Testis (tissue), 2 donors: Measurements from ENCODE around the gene ERP27.

ENCODE experiments used
- CTCF ChIP-seq, 3 experiments: fragments of 450-650 bp in 2 of 3; fragments of 200-600 bp in 1 of 3; sonication (generic) in 1 of 3; IDR thresholded peaks; one replicate each; pipeline ENCODE4 v1.5.1; 2016 to 2019; ENCODE audit warnings: antibody characterized with exemption in 3 of 3, mild to moderate bottlenecking in 2 of 3, moderate library complexity in 1 of 3
- POLR2A ChIP-seq: fragments of 450-650 bp; IDR thresholded peaks from one replicate; pipeline ENCODE4 v1.6.1; 2017; ENCODE audit warnings: antibody characterized with exemption, mild to moderate bottlenecking, moderate library complexity

DNA sequence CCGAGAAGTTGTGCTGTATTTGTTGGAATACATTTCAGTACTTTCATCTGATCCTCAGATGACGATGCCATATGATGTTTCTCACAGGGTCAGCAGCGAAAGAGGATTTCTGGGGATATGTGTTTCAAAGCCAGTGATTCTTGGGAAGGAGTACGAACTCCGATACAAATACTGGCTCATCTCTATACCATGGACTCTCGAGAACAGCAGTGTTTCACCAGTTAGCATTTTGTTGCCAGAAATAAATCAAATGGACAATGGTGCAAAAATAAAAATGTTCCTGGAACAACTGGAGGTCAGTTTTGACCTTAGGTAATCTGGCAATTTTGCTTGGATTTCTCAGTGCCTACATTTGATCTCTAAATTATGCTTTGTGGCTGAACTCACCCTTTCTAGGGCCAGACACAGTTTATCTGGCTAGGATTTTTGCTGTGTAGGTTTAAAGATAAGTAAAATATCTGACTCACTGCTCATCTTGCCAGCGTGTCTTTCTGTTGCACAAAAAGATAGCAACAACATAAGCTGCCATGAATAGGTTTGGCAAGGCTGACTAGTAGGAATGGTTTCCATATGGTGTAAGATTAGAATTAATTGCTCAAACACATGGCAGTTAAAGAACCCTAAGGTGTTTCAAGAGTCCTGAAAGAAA lies 41.7 kb downstream of the ERP27 start:
- no peak for TF ChIP-seq POLR2A
- TF ChIP-seq CTCF (IDR thresholded peaks at IDR 0.05): no peak
